Renal cortical epithelial cell (primary cell): Measurements from ENCODE around the gene KRTCAP2. TPM values are rescaled to one million over a fixed set of nuclear protein-coding genes. Genes with fewer than 3 reads are reported as not detected.

Experiments
- total RNA-seq: library from RNA; depleted of rRNA; stranded (reverse); fragments of >200 nt; gene quantifications from 2 replicates; pipeline ENCODE4 v1.2.3, GENCODE V29; 2014

KRTCAP2 gene
- total RNA-seq, 1 donor from 2014 or later, result 65.4 TPM

Other genes with a start within 250 kb of the KRTCAP2 start
- gene PMVK, start 236.6 kb downstream of the KRTCAP2 start, total RNA-seq, result 4.0 and 8.8 TPM in 2 replicates
- gene PBXIP1, start 217.2 kb downstream of the KRTCAP2 start, total RNA-seq, result 81.3 and 141 TPM in 2 replicates
- gene PYGO2, start 211.5 kb downstream of the KRTCAP2 start, total RNA-seq, result 5.4 and 18.4 TPM in 2 replicates
- 107 and 140 TPM in 2 replicates for gene SHC1, start 202.6 kb downstream of the KRTCAP2 start, total RNA-seq
- 23.4 and 106 TPM in 2 replicates for gene CKS1B, start 198.6 kb downstream of the KRTCAP2 start, total RNA-seq
- gene FLAD1, start 190.0 kb downstream of the KRTCAP2 start, total RNA-seq, result 21.6 and 32.5 TPM in 2 replicates
- gene LENEP, start 179.7 kb downstream of the KRTCAP2 start, total RNA-seq, result 0.60 TPM in 1 of 2 replicates, not detected in the other
- gene ZBTB7B, start 170.5 kb downstream of the KRTCAP2 start, total RNA-seq, result 29.2 and 36.5 TPM in 2 replicates
- 0.05 TPM in 1 of 2 replicates, not detected in the other for gene DCST2, start 139.5 kb downstream of the KRTCAP2 start, total RNA-seq
- not detected in 2 replicates for gene DCST1, start 139.5 kb downstream of the KRTCAP2 start, total RNA-seq
- gene ADAM15, start 122.0 kb downstream of the KRTCAP2 start, total RNA-seq, result 47.9 and 137 TPM in 2 replicates
- 9.5 and 12.5 TPM in 2 replicates for gene EFNA4, start 109.6 kb downstream of the KRTCAP2 start, total RNA-seq
- gene EFNA3, start 94.5 kb downstream of the KRTCAP2 start, total RNA-seq, result 1.4 and 2.4 TPM in 2 replicates
- 68.3 and 80.4 TPM in 2 replicates for gene EFNA1, start 45.4 kb downstream of the KRTCAP2 start, total RNA-seq
- gene SLC50A1, start 37.5 kb downstream of the KRTCAP2 start, total RNA-seq, result 16.7 and 63.0 TPM in 2 replicates
- 12.7 and 30.9 TPM in 2 replicates for gene DPM3, start 32.8 kb downstream of the KRTCAP2 start, total RNA-seq
- gene TRIM46, start 545 bp upstream of the KRTCAP2 start, total RNA-seq, result 2.6 and 5.9 TPM in 2 replicates
- 21.7 and 52.9 TPM in 2 replicates for gene THBS3, start 34.6 kb upstream of the KRTCAP2 start, total RNA-seq
- gene MTX1, start 35.4 kb upstream of the KRTCAP2 start, total RNA-seq, result 36.8 and 72.8 TPM in 2 replicates
- gene ENTREP3, start 82.2 kb upstream of the KRTCAP2 start, total RNA-seq, result 5.6 and 10.2 TPM in 2 replicates
- gene SCAMP3, start 89.1 kb upstream of the KRTCAP2 start, total RNA-seq, result 23.6 and 42.1 TPM in 2 replicates
- 12.0 and 33.1 TPM in 2 replicates for gene CLK2, start 100.2 kb upstream of the KRTCAP2 start, total RNA-seq
- gene HCN3, start 104.2 kb upstream of the KRTCAP2 start, total RNA-seq, result 1.0 and 1.7 TPM in 2 replicates
- 0.05 TPM in 1 of 2 replicates, not detected in the other for gene PKLR, start 128.1 kb upstream of the KRTCAP2 start, total RNA-seq
- 89.4 and 499 TPM in 2 replicates for gene FDPS, start 135.6 kb upstream of the KRTCAP2 start, total RNA-seq
- gene RUSC1, start 147.6 kb upstream of the KRTCAP2 start, total RNA-seq, result 24.1 and 26.2 TPM in 2 replicates